ENCODE measurements around the gene ZSCAN32.

DNA sequence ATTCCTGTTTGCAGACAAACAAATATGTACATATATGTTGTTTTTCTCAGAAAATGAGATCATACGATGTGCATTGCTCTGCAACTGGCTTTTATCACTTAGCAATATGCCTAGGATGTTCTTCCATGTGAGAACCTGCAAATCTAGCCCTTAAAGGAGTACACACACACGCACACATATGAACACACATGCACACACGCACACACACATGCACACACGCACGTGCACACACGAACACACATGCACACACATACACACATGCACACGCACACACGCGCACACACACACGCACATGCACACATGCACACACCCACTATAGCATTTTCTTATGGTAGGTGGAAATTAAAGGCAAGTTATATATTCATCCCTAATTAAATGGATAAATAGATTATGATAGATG lies 53.2 kb downstream of the ZSCAN32 start:
- TF ChIP-seq CTCF (IDR thresholded peaks at IDR 0.05) (no peak), SIN3A (IDR thresholded peaks at IDR 0.05; ENCODE audit: borderline replicate concordance, insufficient read depth, low read depth, low read length) (no peak), REST (IDR thresholded peaks at IDR 0.05; ENCODE audit: insufficient read depth in 1 of 2, low read depth in 2 of 2, low read length in 1 of 2) (no peak)

Data from Panc1 (cell line).